ENCODE measurements around the gene UROS. TPM values are rescaled to one million over a fixed set of nuclear protein-coding genes. Genes with fewer than 3 reads are reported as not detected.

UROS gene
- polyA plus RNA-seq, 1 donor from 2014 or later, result 103 TPM

GRCh38 chr10:125783408-125783807, 39.6 kb downstream of the UROS start:
- no peaks in the 10 kb centered on the region for H4K20me1 ChIP-seq (ENCODE audit: insufficient read depth)
- no peak overlapping the region for H3K4me2 ChIP-seq (ENCODE audit: low read length)
- no peak overlapping the region for H2AFZ ChIP-seq (ENCODE audit: low read depth, low read length)
- H3K36me3 ChIP-seq (ENCODE audit: insufficient read depth, low read length), result no peaks in the 10 kb centered on the region
- H3K9ac ChIP-seq (ENCODE audit: low read length), result no peak overlapping the region
- H3K4me3 ChIP-seq (ENCODE audit: low read length), result no peak overlapping the region
- no peaks in the 10 kb centered on the region for H3K9me3 ChIP-seq (ENCODE audit: low read length)
- H3F3A ChIP-seq (ENCODE audit: insufficient read depth, low read length, poor library complexity, severe bottlenecking), result no peaks in the 10 kb centered on the region
- no peaks in the 10 kb centered on the region for H3K27me3 ChIP-seq (ENCODE audit: insufficient read depth, low read depth, low read length)
- H3K27ac ChIP-seq (ENCODE audit: low read length), result no peak overlapping the region
- H3K79me2 ChIP-seq (replicated peaks; ENCODE audit: insufficient read depth, low read length), result no peaks in the 10 kb centered on the region
- TF ChIP-seq EZH2 (IDR thresholded peaks at IDR 0.05; ENCODE audit: borderline replicate concordance, insufficient read depth, low read length, poor library complexity, severe bottlenecking), result no peak
- TF ChIP-seq, protein P1, sequence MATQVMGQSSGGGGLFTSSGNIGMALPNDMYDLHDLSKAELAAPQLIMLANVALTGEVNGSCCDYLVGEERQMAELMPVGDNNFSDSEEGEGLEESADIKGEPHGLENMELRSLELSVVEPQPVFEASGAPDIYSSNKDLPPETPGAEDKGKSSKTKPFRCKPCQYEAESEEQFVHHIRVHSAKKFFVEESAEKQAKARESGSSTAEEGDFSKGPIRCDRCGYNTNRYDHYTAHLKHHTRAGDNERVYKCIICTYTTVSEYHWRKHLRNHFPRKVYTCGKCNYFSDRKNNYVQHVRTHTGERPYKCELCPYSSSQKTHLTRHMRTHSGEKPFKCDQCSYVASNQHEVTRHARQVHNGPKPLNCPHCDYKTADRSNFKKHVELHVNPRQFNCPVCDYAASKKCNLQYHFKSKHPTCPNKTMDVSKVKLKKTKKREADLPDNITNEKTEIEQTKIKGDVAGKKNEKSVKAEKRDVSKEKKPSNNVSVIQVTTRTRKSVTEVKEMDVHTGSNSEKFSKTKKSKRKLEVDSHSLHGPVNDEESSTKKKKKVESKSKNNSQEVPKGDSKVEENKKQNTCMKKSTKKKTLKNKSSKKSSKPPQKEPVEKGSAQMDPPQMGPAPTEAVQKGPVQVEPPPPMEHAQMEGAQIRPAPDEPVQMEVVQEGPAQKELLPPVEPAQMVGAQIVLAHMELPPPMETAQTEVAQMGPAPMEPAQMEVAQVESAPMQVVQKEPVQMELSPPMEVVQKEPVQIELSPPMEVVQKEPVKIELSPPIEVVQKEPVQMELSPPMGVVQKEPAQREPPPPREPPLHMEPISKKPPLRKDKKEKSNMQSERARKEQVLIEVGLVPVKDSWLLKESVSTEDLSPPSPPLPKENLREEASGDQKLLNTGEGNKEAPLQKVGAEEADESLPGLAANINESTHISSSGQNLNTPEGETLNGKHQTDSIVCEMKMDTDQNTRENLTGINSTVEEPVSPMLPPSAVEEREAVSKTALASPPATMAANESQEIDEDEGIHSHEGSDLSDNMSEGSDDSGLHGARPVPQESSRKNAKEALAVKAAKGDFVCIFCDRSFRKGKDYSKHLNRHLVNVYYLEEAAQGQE (IDR thresholded peaks at IDR 0.05; ENCODE audit: borderline replicate concordance), result no peak
- TF ChIP-seq SMC3 (conservative IDR thresholded peaks at IDR 0.05; ENCODE audit: poor library complexity), result no peak
- TF ChIP-seq, protein P2, sequence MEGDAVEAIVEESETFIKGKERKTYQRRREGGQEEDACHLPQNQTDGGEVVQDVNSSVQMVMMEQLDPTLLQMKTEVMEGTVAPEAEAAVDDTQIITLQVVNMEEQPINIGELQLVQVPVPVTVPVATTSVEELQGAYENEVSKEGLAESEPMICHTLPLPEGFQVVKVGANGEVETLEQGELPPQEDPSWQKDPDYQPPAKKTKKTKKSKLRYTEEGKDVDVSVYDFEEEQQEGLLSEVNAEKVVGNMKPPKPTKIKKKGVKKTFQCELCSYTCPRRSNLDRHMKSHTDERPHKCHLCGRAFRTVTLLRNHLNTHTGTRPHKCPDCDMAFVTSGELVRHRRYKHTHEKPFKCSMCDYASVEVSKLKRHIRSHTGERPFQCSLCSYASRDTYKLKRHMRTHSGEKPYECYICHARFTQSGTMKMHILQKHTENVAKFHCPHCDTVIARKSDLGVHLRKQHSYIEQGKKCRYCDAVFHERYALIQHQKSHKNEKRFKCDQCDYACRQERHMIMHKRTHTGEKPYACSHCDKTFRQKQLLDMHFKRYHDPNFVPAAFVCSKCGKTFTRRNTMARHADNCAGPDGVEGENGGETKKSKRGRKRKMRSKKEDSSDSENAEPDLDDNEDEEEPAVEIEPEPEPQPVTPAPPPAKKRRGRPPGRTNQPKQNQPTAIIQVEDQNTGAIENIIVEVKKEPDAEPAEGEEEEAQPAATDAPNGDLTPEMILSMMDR (IDR thresholded peaks at IDR 0.05; ENCODE audit: poor library complexity, severe bottlenecking), result no peak
- TF ChIP-seq TAF1 (IDR thresholded peaks at IDR 0.05; ENCODE audit: low read depth), result no peak
- TF ChIP-seq RAD21 (conservative IDR thresholded peaks at IDR 0.05), result no peak
- no peaks in the 10 kb centered on the region for H3K9me2 ChIP-seq (ENCODE audit: insufficient read depth, low read length)

DNA sequence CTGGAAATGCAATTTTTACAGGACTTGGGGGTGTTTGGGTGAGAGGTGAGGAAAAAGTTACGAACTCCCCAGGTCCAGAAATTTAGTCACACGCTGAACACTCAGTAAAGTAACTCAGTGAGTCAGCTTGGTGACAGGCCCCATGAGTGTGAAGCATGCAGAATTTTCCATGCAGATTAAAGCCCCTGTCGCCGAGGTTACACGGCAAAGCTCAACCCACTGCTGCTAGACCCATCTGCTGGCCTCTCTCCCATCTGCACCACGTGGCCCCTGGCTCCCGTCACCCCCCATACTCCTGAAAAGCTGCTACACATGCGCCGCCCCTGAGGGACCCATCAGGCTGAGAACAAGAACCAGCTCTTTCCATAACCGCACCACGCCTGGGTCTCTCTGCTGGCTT, 40.4 kb downstream of the UROS start:
- Histone ChIP-seq H3F3A (ENCODE audit: insufficient read depth, low read length, poor library complexity, severe bottlenecking) (no peaks in the 10 kb centered on the region), H3K36me3 (ENCODE audit: insufficient read depth, low read length) (no peaks in the 10 kb centered on the region), H3K9ac (ENCODE audit: low read length) (no peak overlapping the region), H3K27ac (ENCODE audit: low read length) (no peak overlapping the region), H3K27me3 (ENCODE audit: insufficient read depth, low read depth, low read length) (no peaks in the 10 kb centered on the region), H4K20me1 (ENCODE audit: insufficient read depth) (no peaks in the 10 kb centered on the region), H3K9me2 (ENCODE audit: insufficient read depth, low read length) (no peaks in the 10 kb centered on the region), H3K79me2 (replicated peaks; ENCODE audit: insufficient read depth, low read length) (no peaks in the 10 kb centered on the region), H3K4me3 (ENCODE audit: low read length) (no peak overlapping the region), H3K4me2 (ENCODE audit: low read length) (no peak overlapping the region), H2AFZ (ENCODE audit: low read depth, low read length) (no peak overlapping the region), H3K9me3 (ENCODE audit: low read length) (no peaks in the 10 kb centered on the region)
- TF ChIP-seq EP300 (conservative IDR thresholded peaks at IDR 0.05; ENCODE audit: poor library complexity, severe bottlenecking) (no peak), TAF1 (IDR thresholded peaks at IDR 0.05; ENCODE audit: low read depth) (no peak), SMC3 (conservative IDR thresholded peaks at IDR 0.05; ENCODE audit: poor library complexity) (no peak), POLR2AphosphoS5 (IDR thresholded peaks at IDR 0.05) (no peak), EZH2 (IDR thresholded peaks at IDR 0.05; ENCODE audit: borderline replicate concordance, insufficient read depth, low read length, poor library complexity, severe bottlenecking) (no peak), MXI1 (conservative IDR thresholded peaks at IDR 0.05; ENCODE audit: poor library complexity, severe bottlenecking) (no peak), RAD21 (conservative IDR thresholded peaks at IDR 0.05) (no peak)
- TF ChIP-seq, protein P1 (IDR thresholded peaks at IDR 0.05; ENCODE audit: borderline replicate concordance), result no peak
- TF ChIP-seq, protein P2 (IDR thresholded peaks at IDR 0.05; ENCODE audit: poor library complexity, severe bottlenecking), result no peak

Data from neural cell (in vitro differentiated cells).